LNCAP (cell line): ENCODE data around the gene GLI3.

Experiments used
- CTCF ChIP-seq: fragments of 450-650 bp; IDR thresholded peaks from 2 replicates; pipeline ENCODE4 v1.5.1; 2017; ENCODE audit warnings: mild to moderate bottlenecking

The GLI3 gene

GRCh38 chr7:42227541-42227935 is 9.5 kb downstream of the GLI3 start:
- TF ChIP-seq CTCF = no peak

GRCh38 chr7:42227021-42227420 is 10.0 kb downstream of the GLI3 start:
- TF ChIP-seq CTCF = no peak

- no peak for TF ChIP-seq CTCF
Observed at GRCh38 chr7:42226354-42226941, 10.6 kb downstream of the GLI3 start.

GRCh38 chr7:42224391-42225003 is 12.5 kb downstream of the GLI3 start:
- TF ChIP-seq CTCF = no peak

GRCh38 chr7:42222891-42223290 is 14.1 kb downstream of the GLI3 start:
- TF ChIP-seq CTCF = no peak

GRCh38 chr7:42222125-42222524 is 14.9 kb downstream of the GLI3 start:
- no peak for TF ChIP-seq CTCF

- no peak for TF ChIP-seq CTCF
Observed at GRCh38 chr7:42221304-42221703, 15.7 kb downstream of the GLI3 start.

GRCh38 chr7:42219447-42219846 is 17.6 kb downstream of the GLI3 start:
- TF ChIP-seq CTCF = no peak
